Ovary (tissue), 3 donors: ENCODE measurements around the gene SEMA6A.

Experiments used
- EP300 ChIP-seq: sonication (generic); formaldehyde crosslinking; IDR thresholded peaks from one replicate; pipeline ENCODE4 v1.6.1; 2017; ENCODE audit warnings: antibody characterized with exemption
- POLR2A ChIP-seq: fragments of 450-650 bp; IDR thresholded peaks from one replicate; pipeline ENCODE4 v1.6.1; 2017; ENCODE audit warnings: antibody characterized with exemption, mild to moderate bottlenecking, moderate library complexity
- TF ChIP-seq, protein P1 (sequence below), 3 donors: fragments of 450-650 bp in 2 of 3; fragments of 200-600 bp in 1 of 3; IDR thresholded peaks; one replicate each; pipeline versions ENCODE4 v1.5.1 to v1.8.0; 2016 to 2022; ENCODE audit warnings: antibody characterized with exemption in 3 of 3, mild to moderate bottlenecking in 1 of 3
- donor health status: DM: no; HTN: no; CAD: no.

DNA sequence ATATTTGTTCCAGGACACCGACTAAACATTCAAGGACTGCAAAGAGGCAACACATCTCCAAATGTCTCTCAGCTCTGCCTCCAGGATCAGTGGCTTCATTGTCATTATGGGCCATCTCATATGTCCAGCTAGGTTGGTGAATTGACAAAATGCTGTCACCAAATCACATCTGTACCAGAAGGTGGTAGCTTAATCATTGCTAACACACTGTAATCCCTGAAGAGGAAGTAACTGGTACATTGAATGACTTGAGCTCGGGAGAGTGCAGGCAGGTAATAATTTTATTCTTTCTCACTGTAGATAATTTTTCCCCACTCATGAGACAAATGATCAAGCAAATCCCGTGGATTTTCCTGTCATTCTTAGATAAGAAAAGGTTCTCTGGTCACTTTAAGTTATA is 169.8 kb downstream of the SEMA6A start:
- TF ChIP-seq, protein P1, sequence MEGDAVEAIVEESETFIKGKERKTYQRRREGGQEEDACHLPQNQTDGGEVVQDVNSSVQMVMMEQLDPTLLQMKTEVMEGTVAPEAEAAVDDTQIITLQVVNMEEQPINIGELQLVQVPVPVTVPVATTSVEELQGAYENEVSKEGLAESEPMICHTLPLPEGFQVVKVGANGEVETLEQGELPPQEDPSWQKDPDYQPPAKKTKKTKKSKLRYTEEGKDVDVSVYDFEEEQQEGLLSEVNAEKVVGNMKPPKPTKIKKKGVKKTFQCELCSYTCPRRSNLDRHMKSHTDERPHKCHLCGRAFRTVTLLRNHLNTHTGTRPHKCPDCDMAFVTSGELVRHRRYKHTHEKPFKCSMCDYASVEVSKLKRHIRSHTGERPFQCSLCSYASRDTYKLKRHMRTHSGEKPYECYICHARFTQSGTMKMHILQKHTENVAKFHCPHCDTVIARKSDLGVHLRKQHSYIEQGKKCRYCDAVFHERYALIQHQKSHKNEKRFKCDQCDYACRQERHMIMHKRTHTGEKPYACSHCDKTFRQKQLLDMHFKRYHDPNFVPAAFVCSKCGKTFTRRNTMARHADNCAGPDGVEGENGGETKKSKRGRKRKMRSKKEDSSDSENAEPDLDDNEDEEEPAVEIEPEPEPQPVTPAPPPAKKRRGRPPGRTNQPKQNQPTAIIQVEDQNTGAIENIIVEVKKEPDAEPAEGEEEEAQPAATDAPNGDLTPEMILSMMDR (IDR thresholded peaks at IDR 0.05) = no peak
- TF ChIP-seq POLR2A (no peak), EP300 (no peak)
